Neural progenitor cell (in vitro differentiated cells): ENCODE measurements around the gene ANKRD13C. TPM values are rescaled to one million over a fixed set of nuclear protein-coding genes. Genes with fewer than 3 reads are reported as not detected.

Experiments used
- DNase-seq: peaks from one replicate; pipeline ENCODE4 v3.0.0-alpha.2; 2016; ENCODE audit warnings: low spot score
- H2AFZ ChIP-seq: fragments of 200-600 bp; sonication (generic); replicated peaks from 2 replicates; pipeline ENCODE4 v1.6.1; 2016; ENCODE audit warnings: antibody characterized with exemption
- H3F3A ChIP-seq: fragments of 200-600 bp; sonication (generic); 2 replicates; pipeline ENCODE4 v1.6.1; 2016; ENCODE audit warnings: antibody characterized with exemption, low read depth
- H3K27ac ChIP-seq: fragments of 200-600 bp; sonication (generic); 2 replicates; pipeline ENCODE4 v1.5.1; 2016; ENCODE audit warnings: mild to moderate bottlenecking
- H3K27me3 ChIP-seq: fragments of 200-600 bp; sonication (generic); 2 replicates; pipeline ENCODE4 v1.6.1; 2016; ENCODE audit warnings: mild to moderate bottlenecking, moderate library complexity
- H3K36me3 ChIP-seq: fragments of 200-600 bp; sonication (generic); 2 replicates; pipeline ENCODE4 v1.5.1; 2016
- H3K4me1 ChIP-seq: fragments of 200-600 bp; sonication (generic); 2 replicates; pipeline ENCODE4 v1.6.1; 2016; ENCODE audit warnings: mixed run types
- H3K4me2 ChIP-seq: fragments of 200-600 bp; sonication (generic); 2 replicates; pipeline ENCODE4 v1.6.1; 2016
- H3K4me3 ChIP-seq: fragments of 200-600 bp; sonication (generic); 2 replicates; pipeline ENCODE4 v1.5.1; 2016
- H3K79me2 ChIP-seq: fragments of 200-600 bp; sonication (generic); 2 replicates; pipeline ENCODE4 v1.6.1; 2016; ENCODE audit warnings: low read depth
- H3K9ac ChIP-seq: fragments of 200-600 bp; sonication (generic); 2 replicates; pipeline ENCODE4 v1.6.1; 2016
- H3K9me3 ChIP-seq: fragments of 200-600 bp; sonication (generic); 2 replicates; pipeline ENCODE4 v1.5.1; 2016; ENCODE audit warnings: low read depth
- H4K20me1 ChIP-seq: fragments of 200-600 bp; sonication (generic); 2 replicates; pipeline ENCODE4 v1.6.1; 2016; ENCODE audit warnings: low read depth
- H3K27ac Mint-ChIP-seq: 3 replicates; pipeline ENCODE4 v1.8.0; 2021; ENCODE audit warnings: mixed read lengths
- H3K27me3 Mint-ChIP-seq: 2 replicates; pipeline ENCODE4 v1.8.0; 2022; ENCODE audit warnings: low read depth, mild to moderate bottlenecking, inconsistent platforms, moderate library complexity, mixed read lengths; ENCODE audit not compliant: insufficient read depth
- H3K36me3 Mint-ChIP-seq: 3 replicates; pipeline ENCODE4 v1.8.0; 2021; ENCODE audit warnings: mixed read lengths
- H3K4me1 Mint-ChIP-seq: 3 replicates; pipeline ENCODE4 v1.8.0; 2021; ENCODE audit warnings: mixed read lengths
- H3K4me3 Mint-ChIP-seq: 3 replicates; pipeline ENCODE4 v1.8.0; 2021; ENCODE audit warnings: mild to moderate bottlenecking, moderate library complexity, mixed read lengths
- H3K9me3 Mint-ChIP-seq: 3 replicates; pipeline ENCODE4 v1.8.0; 2020; ENCODE audit warnings: mixed read lengths
- EZH2 ChIP-seq: fragments of 200-600 bp; sonication (generic); IDR thresholded peaks from 2 replicates; pipeline ENCODE4 v1.6.1; 2017; ENCODE audit warnings: antibody characterized with exemption, mild to moderate bottlenecking, moderate library complexity
- EZH2phosphoT487 ChIP-seq: fragments of 200-600 bp; sonication (generic); IDR thresholded peaks from 2 replicates; pipeline ENCODE4 v1.6.1; 2017; ENCODE audit warnings: antibody characterized with exemption
- total RNA-seq: library from RNA; depleted of rRNA; stranded (reverse); fragments of >200 nt; gene quantifications from 2 replicates; pipeline ENCODE4 v1.2.3, GENCODE V29; 2015; ENCODE audit warnings: low replicate concordance
- TF ChIP-seq, protein P1 (sequence below): fragments of 200-600 bp; sonication (generic); IDR thresholded peaks from 2 replicates; pipeline ENCODE4 v1.5.1; 2017; ENCODE audit warnings: antibody characterized with exemption, mild to moderate bottlenecking

ANKRD13C gene
- total RNA-seq, 1 donor from 2014 or later = 45.7 TPM

DNA sequence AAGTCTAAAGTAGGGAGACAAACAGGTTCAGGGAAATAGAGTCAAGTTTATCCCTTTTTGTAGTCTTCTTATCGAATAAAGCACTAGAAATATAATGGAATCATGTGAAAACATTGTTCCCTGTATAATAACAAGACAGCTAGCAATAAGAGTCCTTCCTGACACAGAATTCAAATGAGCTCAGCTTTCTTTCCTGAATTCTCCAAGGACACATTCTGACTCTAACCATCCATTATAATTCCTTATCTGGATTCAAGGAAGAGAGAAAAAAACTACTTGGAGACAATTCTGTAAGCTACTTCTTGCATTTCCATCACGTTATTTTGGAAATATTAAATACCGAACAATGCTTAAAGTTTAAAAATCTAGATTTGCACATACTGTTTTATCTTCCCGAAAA lies 58.8 kb downstream of the ANKRD13C start:
- no peaks in the 10 kb centered on the region for H3K9me3 Mint-ChIP-seq
- Histone ChIP-seq H3F3A (no peaks in the 10 kb centered on the region), H3K36me3 (peaks cover 19% of the 10 kb centered on the region), H4K20me1 (no peaks in the 10 kb centered on the region), H3K4me1 (no peaks in the 10 kb centered on the region), H3K27me3 (no peaks in the 10 kb centered on the region), H3K79me2 (no peaks in the 10 kb centered on the region), H3K4me3 (no peak overlapping the region), H2AFZ (no peak overlapping the region), H3K27ac (no peak overlapping the region), H3K9ac (no peak overlapping the region), H3K4me2 (no peak overlapping the region), H3K9me3 (no peaks in the 10 kb centered on the region)
- H3K36me3 Mint-ChIP-seq = peaks cover 18% of the 10 kb centered on the region
- no peaks in the 10 kb centered on the region for H3K27me3 Mint-ChIP-seq
- no peak overlapping the region for H3K4me3 Mint-ChIP-seq
- TF ChIP-seq, protein P1, sequence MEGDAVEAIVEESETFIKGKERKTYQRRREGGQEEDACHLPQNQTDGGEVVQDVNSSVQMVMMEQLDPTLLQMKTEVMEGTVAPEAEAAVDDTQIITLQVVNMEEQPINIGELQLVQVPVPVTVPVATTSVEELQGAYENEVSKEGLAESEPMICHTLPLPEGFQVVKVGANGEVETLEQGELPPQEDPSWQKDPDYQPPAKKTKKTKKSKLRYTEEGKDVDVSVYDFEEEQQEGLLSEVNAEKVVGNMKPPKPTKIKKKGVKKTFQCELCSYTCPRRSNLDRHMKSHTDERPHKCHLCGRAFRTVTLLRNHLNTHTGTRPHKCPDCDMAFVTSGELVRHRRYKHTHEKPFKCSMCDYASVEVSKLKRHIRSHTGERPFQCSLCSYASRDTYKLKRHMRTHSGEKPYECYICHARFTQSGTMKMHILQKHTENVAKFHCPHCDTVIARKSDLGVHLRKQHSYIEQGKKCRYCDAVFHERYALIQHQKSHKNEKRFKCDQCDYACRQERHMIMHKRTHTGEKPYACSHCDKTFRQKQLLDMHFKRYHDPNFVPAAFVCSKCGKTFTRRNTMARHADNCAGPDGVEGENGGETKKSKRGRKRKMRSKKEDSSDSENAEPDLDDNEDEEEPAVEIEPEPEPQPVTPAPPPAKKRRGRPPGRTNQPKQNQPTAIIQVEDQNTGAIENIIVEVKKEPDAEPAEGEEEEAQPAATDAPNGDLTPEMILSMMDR = no peak
- TF ChIP-seq EZH2 = no peak
- no peak for TF ChIP-seq EZH2phosphoT487
- H3K4me1 Mint-ChIP-seq = no peaks in the 10 kb centered on the region
- H3K27ac Mint-ChIP-seq = no peak overlapping the region
- DNase-seq = no peak

DNA sequence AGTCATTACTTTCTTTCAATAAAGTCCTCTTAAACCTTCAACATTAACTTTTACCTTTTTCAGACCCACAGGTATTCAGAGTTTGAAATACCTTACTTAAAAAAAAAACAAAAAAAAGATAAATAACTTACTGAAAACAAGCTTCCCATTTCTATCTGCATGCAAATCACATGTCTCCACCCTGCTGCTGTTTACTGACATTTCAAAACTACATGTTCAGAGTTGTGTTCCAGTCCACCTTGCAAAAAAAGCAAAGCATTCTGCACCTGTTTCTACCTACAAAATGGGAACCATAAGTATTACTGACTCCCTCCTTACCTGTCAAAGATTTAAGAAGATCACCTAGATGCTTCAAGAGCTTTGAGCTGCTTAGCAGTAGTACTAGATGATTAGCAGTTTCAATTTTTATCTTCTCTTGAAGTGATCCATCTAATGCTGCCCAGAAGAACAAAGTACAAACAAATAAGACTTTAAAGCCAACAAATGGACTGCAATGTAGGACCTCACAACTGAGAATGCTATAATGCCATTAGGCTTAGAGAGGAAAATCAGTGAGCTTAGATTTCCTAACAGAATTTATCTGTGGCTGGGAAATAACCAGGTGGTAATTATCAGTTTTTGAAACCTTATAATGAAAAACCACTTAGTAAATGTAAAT lies 61.2 kb downstream of the ANKRD13C start:
- H3K9ac ChIP-seq = no peak overlapping the region
- Mint-ChIP-seq H3K36me3 (peaks cover 15% of the 10 kb centered on the region), H3K4me1 (no peaks in the 10 kb centered on the region), H3K9me3 (no peaks in the 10 kb centered on the region), H3K4me3 (no peak overlapping the region), H3K27ac (no peak overlapping the region), H3K27me3 (no peaks in the 10 kb centered on the region)
- H3K9me3 ChIP-seq = no peaks in the 10 kb centered on the region
- H3K4me1 ChIP-seq = no peaks in the 10 kb centered on the region
- no peak overlapping the region for H3K27ac ChIP-seq
- TF ChIP-seq EZH2phosphoT487 (no peak), EZH2 (no peak)
- TF ChIP-seq, protein P1 = no peak
- no peaks in the 10 kb centered on the region for H3K79me2 ChIP-seq
- peaks cover 19% of the 10 kb centered on the region for H3K36me3 ChIP-seq
- H2AFZ ChIP-seq = no peak overlapping the region
- no peaks in the 10 kb centered on the region for H4K20me1 ChIP-seq
- no peaks in the 10 kb centered on the region for H3F3A ChIP-seq
- no peak overlapping the region for H3K4me3 ChIP-seq
- H3K4me2 ChIP-seq = no peak overlapping the region
- no peak for DNase-seq
- no peaks in the 10 kb centered on the region for H3K27me3 ChIP-seq

DNA sequence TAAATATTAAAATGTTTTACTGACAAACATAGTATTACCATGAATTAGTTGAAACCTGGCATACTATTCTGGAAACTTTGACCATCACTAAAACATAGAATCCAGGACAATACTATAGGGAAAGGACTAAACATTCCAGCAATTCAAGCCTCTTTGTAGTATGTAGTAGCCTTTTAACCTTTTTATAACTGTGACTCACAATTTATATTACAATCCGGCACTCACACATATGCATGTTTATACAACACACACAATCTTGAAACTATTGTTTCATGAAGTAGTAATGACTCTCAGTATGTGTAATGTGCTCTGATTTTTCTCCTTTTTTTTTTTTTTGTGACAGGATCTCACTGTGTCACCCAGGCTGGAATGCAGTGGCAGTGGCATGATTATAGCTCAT lies 64.3 kb downstream of the ANKRD13C start:
- H3K9me3 ChIP-seq = no peaks in the 10 kb centered on the region
- H4K20me1 ChIP-seq = no peaks in the 10 kb centered on the region
- H2AFZ ChIP-seq = no peak overlapping the region
- no peaks in the 10 kb centered on the region for H3K4me1 ChIP-seq
- H3K9ac ChIP-seq = no peak overlapping the region
- no peaks in the 10 kb centered on the region for H3K79me2 ChIP-seq
- no peak overlapping the region for H3K4me2 ChIP-seq
- H3K27me3 ChIP-seq = no peaks in the 10 kb centered on the region
- no peak overlapping the region for H3K27ac ChIP-seq
- H3K4me3 Mint-ChIP-seq = no peak overlapping the region
- no peak for DNase-seq
- peaks cover 8% of the 10 kb centered on the region for H3K36me3 ChIP-seq
- H3K27me3 Mint-ChIP-seq = no peaks in the 10 kb centered on the region
- H3K36me3 Mint-ChIP-seq = peaks cover 17% of the 10 kb centered on the region
- H3K27ac Mint-ChIP-seq = no peak overlapping the region
- H3K9me3 Mint-ChIP-seq = no peaks in the 10 kb centered on the region
- H3K4me3 ChIP-seq = no peak overlapping the region
- no peaks in the 10 kb centered on the region for H3K4me1 Mint-ChIP-seq
- TF ChIP-seq, protein P1 = no peak
- TF ChIP-seq EZH2phosphoT487 (no peak), EZH2 (no peak)
- H3F3A ChIP-seq = no peaks in the 10 kb centered on the region
